Measurements from ENCODE around the gene SYT14.

DNA sequence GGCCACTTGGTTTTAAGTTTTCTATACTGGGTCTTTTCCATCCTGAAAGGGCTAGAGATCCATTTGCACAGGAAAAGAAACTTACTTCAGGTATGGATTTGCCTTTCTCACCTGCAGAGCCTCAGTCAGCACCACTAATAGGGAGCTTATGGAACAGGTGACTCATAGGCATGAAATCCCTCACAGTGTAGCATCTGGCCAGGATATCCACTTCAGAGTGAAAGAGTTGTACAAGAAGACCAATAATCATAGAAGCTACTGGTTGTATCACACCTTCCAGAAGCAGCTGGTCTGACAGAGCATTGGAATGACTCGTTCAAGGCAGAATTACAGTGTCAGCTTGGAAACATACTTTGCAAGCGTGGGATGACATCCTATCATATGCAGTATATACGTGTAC, 26.3 kb upstream of the SYT14 start:
- TF ChIP-seq GATA2 (IDR thresholded peaks at IDR 0.05; ENCODE audit: low read depth, low read length) = no peak
- no peak for TF ChIP-seq GATA3 (IDR thresholded peaks at IDR 0.05; ENCODE audit: low read depth, low read length)

Data from SH-SY5Y (cell line).